ENCODE measurements around the gene G6PC3.

- TF ChIP-seq GATA2 (IDR thresholded peaks at IDR 0.05; ENCODE audit: low read depth, low read length) (no peak), GATA3 (IDR thresholded peaks at IDR 0.05; ENCODE audit: low read depth, low read length) (no peak)
Observed at GRCh38 chr17:44105483-44105882, 34.9 kb downstream of the G6PC3 start.

Data from SH-SY5Y (cell line).